ENCODE data around the gene ZFP90. TPM values are rescaled to one million over a fixed set of nuclear protein-coding genes. Genes with fewer than 3 reads are reported as not detected.

The ZFP90 gene
- 6.4 to 12.0 TPM (median 8.2 TPM) in 5 replicates for total RNA-seq (2022; extraction: Qiagen RNA extraction)

DNA sequence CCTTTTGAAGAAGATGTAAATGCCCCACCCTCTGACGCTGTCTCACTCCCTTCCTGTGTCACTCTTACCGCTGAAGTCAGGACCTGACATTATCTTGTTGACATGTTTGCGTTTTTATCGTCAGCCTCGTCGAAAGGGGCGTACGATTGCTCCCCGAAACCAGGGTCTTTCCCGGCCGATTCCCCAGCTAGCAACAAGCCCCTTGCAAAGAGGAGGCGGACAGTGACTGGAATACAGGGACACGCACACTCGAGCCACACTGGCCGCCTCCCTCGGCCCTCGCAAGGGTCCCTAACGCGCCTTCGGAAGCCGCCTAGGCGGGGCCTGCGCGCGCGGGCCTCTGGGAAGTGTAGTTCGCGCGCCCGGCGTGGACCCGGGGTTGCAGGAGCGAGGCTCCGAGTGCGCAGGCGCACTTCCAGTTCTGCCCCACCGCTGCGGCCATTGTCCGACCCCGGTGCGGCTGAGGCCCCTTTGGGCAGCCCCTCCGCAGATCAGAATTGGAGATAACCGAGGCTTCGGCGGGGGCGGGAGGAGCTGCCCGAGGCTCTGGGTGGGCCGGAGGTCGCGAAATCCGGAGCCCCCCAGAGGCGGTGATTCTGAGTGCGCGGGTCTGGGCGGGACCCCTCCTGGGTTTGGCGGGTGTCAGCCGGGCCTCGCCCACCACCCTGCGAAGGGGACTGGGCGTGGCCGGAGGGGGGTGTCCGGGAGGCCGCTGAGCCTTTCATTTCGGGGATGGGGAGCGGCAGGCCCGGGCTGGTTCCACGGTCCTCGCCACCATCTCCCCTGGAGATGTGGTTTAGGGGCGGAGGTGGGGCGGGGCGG, at the start of gene ZFP90:
TSS of gene ZFP90 (plus strand) at position 412 of the 822 bp plus-strand sequence. CDS start 502 bp downstream, outside the sequence.

Other genes starting within 250 kb of the ZFP90 start
- 11.4 to 13.9 TPM (median 12.1 TPM) in 5 replicates for gene SLC7A6OS, start 228.3 kb upstream of the ZFP90 start, total RNA-seq (2022; extraction: Qiagen RNA extraction)
- gene PRMT7, start 228.3 kb upstream of the ZFP90 start, total RNA-seq (2022; extraction: Qiagen RNA extraction) = 29.9 to 35.1 TPM (median 30.7 TPM) in 5 replicates
- gene SMPD3, start 90.8 kb upstream of the ZFP90 start, total RNA-seq (2022; extraction: Qiagen RNA extraction) = 0.10 to 0.31 TPM (median 0.14 TPM) in 5 replicates
- 0.12 to 0.60 TPM (median 0.23 TPM) in 5 replicates for gene CDH3, start 106.0 kb downstream of the ZFP90 start, total RNA-seq (2022; extraction: Qiagen RNA extraction)
- gene CDH1, start 198.0 kb downstream of the ZFP90 start, total RNA-seq (2022; extraction: Qiagen RNA extraction) = 3.3 to 4.2 TPM (median 3.4 TPM) in 5 replicates